Activated CD4-positive, alpha-beta T cell treated with anti-CD3 and anti-CD28 coated beads, Interleukin-2, amount 50 U/mL, for 4 hours (primary cell): ENCODE data around the gene SUMO3.

ENCODE experiments used
- DNase-seq, 2 experiments: peaks; one replicate each; pipeline ENCODE4 v3.0.0-alpha.2; 2020

SUMO3 gene

DNA sequence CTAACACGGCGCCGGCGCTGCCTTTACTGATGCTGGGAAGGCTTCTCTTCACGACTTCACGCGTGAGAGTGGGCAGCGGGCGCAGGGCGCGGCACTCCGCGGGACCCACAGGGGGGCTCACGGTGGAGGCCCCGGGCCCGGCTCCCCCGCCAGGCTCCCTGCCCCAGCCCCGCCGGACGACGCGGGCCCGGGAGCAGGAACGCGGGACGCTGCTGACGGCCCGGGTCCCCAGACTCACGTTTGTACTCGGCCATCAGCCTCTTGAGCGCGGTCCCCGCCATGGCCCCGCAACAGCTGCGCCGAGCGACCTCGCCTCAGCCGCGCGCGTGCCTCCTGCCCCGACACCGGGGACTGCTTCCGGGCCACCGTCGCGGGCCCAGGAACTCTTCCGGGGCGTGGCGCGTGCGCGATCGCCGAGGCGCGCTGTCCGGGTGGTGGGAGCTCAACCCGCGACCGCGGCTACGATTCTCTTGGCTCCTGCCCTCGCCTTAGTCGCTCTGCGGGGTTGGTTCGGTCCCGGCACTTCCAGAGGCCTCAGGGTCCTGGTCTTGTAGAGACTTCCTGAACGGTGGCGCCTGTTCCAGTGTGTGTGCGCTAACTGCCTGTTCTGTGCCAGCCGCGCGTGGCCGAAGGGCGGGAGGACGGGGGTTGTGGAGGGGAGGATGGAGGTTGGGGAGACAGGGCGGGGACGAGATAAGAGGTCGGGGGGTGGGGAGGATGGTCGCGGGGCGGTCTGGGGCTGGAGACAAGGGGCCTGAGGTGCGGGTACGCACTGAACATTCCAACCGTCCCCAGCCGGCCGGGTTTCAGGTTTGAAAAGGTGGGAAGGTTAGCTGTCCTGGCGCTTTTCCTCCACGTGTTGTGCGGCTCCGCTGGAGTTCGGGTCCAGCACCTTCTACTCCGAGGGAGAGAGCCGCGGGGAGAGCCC, 16.1 kb downstream of the SUMO3 start, which contains the start of gene UBE2G2:
Gene UBE2G2 (minus strand): TSS at position 353 of the 928 bp plus-strand sequence. CDS start 72 bp downstream, at position 281.
- DNase-seq: peak; percentile 77 to 80

DNA sequence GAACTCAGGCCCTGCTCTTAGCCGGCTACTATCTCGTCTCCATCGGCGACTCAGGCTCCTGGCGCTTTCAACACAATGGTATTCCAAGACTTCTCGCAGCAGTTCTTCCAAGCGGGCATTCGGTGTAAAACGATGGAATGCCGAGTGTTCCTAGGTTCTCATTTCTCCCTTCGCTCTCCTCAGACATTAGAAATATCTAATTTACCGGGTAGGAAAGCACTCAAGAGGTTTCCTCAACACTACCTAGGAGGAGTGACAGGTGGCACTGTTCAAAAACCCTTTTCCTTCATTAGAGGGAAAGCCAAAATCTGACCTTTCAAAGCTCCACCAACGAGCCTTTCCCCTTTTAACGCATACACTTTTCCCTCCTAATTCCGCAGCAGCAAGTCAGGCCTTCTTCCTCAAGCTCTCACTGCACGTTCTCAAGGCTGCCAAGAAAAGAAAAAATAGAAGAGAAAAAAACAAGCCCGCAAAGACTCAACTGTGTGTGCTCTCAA, 16.8 kb downstream of the SUMO3 start:
- DNase-seq: no peak

DNA sequence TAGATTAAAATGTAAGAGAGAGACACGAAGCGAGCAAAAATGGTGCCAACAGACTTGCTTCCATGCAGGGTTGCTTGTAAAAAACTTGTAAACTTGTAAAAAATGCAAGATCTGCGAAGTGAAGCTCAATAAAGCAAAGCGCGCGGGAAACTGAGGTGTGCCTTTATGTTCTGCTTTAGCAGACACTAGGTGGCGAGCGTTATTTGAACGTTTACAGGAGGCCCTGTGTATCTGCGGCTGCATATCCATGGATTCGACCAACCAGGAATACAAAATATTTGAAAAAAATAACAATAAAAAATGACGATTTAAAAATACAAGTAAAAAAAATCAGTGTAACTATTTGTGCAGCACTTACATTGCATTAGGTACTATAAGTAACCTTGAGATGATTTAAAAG, 17.8 kb downstream of the SUMO3 start:
- no peak for DNase-seq

- no peak for DNase-seq
Measured at GRCh38 chr21:44799646-44800045, 18.2 kb downstream of the SUMO3 start.

GRCh38 chr21:44797775-44798174, 20.1 kb downstream of the SUMO3 start:
- DNase-seq: no peak

DNA sequence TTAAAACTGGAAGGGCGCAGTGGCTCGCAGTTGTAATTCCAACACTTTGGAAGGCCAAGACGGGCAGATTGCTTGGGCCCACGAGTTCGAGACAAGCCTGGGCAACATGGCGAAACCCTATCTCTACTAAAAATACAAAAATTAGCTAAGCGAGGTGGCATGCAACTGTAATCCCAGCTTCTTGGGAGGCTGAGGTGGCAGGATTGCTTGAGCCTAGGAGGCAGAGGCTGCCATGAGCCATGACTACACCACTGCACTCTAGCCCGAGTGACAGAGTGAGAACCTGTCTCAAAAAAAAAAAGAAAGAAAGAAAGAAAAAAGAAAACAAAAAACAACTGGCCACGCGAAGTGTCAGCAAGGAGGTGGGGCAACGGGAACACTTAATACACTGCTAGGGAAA, 22.5 kb downstream of the SUMO3 start:
- no peak for DNase-seq

DNA sequence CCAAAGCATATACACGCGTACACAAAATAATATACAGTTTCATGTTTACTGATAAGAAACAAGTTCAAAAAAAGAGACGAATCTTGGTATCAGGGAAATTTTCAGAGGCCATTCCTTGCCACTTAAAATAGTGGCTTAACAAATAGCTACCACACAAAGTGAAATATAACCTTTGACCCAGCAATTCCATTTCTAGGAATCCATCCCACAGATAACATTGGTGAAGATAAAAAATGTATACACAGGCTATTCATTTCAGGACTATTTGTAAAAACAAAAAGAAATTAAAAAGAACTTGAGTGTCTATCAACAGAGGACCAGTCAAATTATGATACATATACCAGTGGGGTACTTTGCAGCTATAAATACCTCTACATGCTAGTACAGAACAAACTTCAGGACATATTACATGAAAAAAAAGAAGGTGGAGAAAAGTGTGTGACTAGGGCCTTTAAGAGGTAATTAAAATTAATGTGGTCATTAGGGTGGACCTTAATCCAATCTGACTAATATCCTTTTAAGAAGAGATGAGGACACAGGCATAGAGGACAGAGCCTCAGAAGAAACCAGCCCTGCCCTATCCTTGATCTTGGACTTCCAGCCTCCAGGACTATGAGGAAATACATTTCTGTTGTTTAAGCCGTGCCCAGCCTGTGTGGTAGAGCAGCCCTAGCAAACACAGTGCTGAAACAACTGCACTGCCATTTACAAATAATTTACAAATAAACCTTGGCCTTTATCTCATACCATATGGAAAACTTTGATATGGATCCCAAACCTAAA, 24.1 kb downstream of the SUMO3 start:
- no peak for DNase-seq

- DNase-seq: peak in 1 of 2 experiments; percentile 23
Measured at GRCh38 chr21:44792702-44793591, 24.9 kb downstream of the SUMO3 start.

DNA sequence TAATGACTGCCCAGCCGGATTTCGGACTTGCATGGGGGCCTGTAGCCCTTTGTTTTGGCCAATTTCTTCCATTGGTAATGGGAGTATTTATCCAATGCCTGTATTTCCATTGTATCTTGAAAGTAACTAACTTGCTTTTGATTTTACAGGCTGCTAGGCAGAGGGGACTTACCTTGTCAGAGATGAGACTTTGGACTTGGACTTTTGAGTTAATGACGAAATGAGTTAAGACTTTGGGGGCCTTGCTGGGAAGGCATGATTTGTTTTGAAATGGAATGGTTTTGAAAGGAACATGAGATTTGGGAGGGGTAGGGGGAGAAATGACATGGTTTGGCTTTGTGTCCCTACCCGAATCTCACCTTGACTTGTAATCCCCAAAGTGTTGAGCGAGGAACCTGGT, 25.9 kb downstream of the SUMO3 start:
- no peak for DNase-seq

DNA sequence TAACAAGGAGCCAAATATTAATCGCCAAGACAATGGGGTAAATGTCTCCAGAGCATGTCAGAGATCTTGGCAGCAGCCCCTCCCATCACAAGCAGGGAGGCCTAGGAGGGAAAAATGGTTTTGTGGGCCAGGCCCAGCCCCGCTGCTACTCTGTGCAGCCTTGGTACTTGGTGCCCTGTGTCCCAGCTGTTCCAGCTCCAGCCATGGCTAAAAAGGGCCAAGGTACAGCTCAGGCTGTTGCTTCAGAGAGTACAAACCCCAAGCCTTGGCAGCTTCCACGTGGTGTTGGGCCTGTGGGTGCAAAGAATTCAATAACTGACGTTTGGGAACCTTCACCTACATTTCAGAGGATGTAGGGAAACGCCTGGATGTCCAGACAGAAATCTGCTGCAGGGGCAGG, 26.6 kb downstream of the SUMO3 start:
- DNase-seq: no peak

DNA sequence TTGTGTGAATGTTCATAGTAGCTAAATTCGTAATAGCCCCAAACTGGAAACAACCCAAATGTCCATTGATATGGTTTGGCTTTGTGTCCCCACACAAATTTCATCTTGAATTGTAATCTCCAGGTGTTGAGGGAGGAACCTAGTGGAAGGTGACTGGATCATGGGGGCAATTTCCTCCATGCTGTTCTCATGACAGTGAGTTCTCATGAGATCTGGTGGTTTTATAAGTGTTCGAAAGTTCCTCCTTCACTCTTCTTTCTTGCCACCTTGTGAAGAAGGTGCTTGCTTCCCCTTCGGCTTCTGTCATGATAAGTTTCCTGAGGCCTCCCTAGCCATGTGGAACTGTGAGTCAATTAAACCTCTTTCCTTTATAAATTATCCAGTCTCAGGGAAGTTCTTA, 27.5 kb downstream of the SUMO3 start:
- no peak for DNase-seq

- no peak for DNase-seq
Measured at GRCh38 chr21:44789880-44790279, 28.0 kb downstream of the SUMO3 start.

DNA sequence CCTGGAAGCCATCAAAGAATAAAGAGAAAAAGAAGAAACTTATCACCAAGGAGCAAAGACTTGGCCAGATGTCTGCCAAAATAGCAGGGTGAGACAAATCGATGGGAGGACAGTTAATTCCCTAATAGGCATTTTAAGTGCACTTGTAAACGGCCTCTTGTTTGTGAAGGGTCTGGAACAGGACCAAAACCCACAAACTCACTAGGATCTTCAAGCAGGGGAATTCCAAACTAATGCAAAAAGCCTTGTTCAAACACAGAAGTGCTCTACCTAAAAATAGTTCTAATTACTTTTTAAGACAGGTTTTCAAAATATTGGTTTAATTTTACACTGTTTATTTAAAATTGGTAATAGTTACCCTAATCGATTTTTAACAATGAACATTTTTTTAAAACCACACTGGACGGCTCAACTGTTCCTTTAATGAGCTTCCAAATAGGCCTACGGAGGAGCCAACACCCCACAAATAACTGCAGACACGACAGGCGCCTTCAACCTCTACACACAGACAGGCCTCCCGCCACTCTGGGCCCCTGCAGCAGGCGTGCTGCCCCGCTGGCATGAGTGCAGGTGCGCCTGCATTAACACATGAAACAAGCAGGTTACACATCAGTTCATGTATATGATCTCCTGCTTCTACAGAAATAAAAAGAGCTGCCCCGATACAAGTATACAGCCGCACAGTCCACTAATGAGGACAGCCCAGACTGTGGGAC, 32.1 kb downstream of the SUMO3 start:
- no peak for DNase-seq

DNA sequence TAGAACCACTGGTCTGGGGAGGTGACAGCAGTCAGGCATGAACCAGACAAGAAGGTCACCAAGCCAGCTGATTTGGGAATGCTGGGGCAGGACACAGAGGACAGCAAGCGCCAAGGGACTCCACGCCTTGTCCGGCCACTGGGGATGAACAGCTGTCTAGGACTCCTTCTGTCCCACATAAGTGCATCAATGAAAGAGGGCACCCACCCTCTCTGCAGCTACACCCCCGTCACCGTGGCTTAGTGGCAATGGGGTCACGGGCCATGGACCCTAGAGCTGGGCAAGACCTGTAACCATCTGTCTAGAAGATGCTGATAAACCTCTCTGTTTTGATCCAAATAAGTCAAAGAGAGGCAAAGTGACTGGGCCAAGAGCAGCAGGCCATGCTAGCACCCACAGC, 33.1 kb downstream of the SUMO3 start:
- no peak for DNase-seq

DNA sequence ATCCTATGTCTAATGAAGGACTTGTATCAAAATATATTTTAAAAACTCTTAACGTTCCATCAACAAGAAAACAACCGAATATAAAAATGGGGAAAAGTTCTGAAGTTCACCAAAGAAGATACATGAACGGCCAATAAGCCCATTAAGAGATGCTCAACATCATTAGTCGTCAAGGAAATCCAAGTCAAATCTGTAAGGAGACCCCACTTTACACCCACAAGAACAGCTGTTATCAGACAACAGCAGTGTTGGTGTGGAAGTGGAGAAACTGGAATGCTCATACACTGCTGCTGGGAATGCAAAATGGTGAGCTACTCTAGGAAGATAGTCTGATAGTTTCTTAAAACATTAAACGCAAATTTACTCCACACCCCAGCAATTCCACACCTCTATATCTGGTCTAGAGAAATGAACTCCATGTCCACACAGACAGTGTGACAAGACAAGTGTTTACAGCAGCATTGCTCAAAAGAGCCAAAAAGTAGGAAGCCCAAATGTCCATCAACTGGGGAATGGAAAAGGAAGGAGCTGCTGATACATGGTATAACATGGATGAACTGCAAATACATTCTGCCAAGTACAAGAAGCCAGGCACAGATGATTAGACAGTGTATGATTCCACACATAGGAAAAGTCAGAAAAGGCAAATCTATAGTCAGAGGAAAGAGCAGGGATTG, 34.7 kb downstream of the SUMO3 start:
- no peak for DNase-seq

DNA sequence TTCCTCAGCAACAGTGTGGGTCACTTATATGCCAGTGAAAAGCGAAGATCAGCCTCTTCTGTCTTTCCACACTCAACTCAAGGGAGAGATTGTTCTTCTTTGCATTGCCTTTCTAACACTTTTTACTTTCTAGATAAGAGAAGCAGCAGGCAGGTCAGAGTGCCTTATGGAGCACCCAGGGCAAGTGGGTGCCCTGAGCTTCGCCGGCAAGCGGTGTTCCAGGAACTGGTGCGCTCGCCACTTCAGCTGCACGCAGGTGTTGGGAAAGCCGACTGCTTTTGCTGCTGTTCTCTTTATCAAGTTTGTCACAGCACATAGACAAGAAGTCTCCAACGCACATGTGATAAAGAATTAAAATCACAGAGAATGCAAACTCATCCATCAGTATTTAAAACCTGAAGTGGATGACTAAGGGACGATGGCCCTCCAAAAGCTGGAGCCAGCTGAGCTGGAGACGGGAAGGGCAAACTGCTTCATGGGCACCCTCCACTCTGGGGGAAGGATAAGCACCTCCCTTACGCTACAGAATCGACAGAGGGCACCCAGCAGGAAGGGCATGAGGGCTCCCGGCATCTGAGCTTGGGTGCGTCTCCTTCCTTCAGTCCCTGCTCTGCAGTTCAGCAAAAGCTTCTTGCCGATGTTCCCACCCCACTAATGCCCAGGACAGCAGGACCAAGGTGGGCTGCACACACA, 36.9 kb downstream of the SUMO3 start:
- DNase-seq: no peak

- no peak for DNase-seq
Measured at GRCh38 chr21:44780137-44780502, 37.7 kb downstream of the SUMO3 start.

DNA sequence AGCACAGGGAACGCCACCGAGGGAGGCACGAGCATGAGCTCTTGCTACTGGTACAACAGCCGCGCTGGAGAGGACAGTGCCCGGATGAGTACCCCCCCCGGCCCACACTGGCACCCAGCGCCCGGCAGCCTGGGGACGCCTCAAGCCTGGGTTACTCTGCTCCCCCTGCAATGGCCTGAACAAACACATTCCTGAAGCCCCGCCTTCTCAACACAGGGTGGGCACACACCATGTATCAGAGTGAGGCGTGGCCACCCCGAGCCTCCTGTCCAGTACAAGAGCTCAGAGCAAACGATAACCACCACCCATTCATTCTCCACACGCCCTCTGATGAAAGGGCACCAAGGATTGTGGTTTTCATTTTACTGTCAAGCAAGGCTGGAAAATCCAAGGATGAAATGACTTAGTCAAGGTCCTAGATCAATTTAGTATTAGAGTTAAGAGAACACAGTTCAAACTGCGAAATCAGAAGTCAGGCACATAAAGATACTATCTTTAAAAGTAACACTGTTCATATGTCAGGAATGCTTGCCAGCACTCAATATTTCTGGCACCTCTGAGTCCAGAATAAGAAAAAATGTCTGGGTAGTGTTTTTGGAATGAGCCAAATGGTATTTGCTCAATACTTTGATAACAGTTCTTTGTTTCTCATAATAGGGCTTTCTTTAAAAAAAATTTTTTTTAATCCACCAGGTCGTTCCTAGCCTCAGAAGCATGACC, 38.3 kb downstream of the SUMO3 start:
- DNase-seq: no peak

DNA sequence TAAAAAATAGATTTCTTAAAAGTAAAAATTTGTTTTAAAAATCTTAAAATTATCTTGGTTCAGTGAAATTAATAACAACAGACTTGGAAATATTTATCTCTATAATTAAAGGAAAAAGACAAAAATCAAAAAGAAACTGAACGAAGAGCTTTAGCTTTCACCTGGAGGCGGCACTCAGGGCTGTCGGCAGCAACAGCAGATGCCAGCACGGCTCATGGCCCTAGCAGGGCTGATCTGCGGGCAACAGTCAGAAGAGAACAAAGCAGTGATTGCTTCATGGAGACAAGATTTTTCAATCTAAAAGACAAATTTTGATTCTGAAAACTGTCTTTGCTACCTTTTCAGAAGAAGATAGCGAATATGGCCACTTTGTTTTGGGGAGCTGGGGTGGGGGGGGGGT, 38.9 kb downstream of the SUMO3 start:
- DNase-seq: no peak

GRCh38 chr21:44778499-44778911, 39.4 kb downstream of the SUMO3 start:
- no peak for DNase-seq
